Sigmoid colon (tissue), 7 donors: ENCODE measurements around the gene FMO5. TPM values are rescaled to one million over a fixed set of nuclear protein-coding genes. Genes with fewer than 3 reads are reported as not detected.
"Not testable (repeated sequence)": the region's sequence is repeated elsewhere in the genome, so short reads cannot be mapped to it uniquely, and the experiment has no call there.

Experiments used
- DNase-seq: peaks from one replicate; pipeline ENCODE4 v3.0.0-alpha.2; 2019
- H3K27ac ChIP-seq, 4 donors: fragments of 200-600 bp; sonication (generic); one replicate each; pipeline ENCODE4 v1.5.1; 2016 to 2019; ENCODE audit warnings: mild to moderate bottlenecking in 1 of 4
- H3K27me3 ChIP-seq, 3 donors: fragments of 200-600 bp; sonication (generic); one replicate each; pipeline ENCODE4 v1.5.1; 2019; ENCODE audit warnings: mild to moderate bottlenecking in 1 of 3
- H3K36me3 ChIP-seq, 4 donors: fragments of 200-600 bp; sonication (generic); one replicate each; pipeline ENCODE4 v1.5.1; 2016 to 2019
- H3K4me1 ChIP-seq, 4 donors: fragments of 200-600 bp; sonication (generic); one replicate each; pipeline ENCODE4 v1.5.1; 2017 to 2019
- H3K4me3 ChIP-seq, 4 donors: fragments of 200-600 bp; sonication (generic); one replicate each; pipeline ENCODE4 v1.5.1; 2017 to 2019; ENCODE audit warnings: mild to moderate bottlenecking in 2 of 4, moderate library complexity in 1 of 4
- H3K9me3 ChIP-seq, 4 donors: fragments of 200-600 bp in 3 of 4; sonication (generic) in 3 of 4; one replicate each; pipeline versions ENCODE4 v1.5.1 to v1.6.1; 2013 to 2019
- CTCF ChIP-seq, 4 experiments: fragments of 450-650 bp in 3 of 4; fragments of 200-600 bp in 1 of 4; IDR thresholded peaks; one replicate each; pipeline ENCODE4 v1.5.1; 2016 to 2019; ENCODE audit warnings: antibody characterized with exemption in 4 of 4, mild to moderate bottlenecking in 3 of 4, moderate library complexity in 2 of 4
- EP300 ChIP-seq, 4 donors: sonication (generic); formaldehyde crosslinking; IDR thresholded peaks; one replicate each; pipeline ENCODE4 v1.6.1; 2017; ENCODE audit warnings: antibody characterized with exemption in 4 of 4
- POLR2A ChIP-seq, 2 donors: fragments of 450-650 bp; IDR thresholded peaks; one replicate each; pipeline ENCODE4 v1.6.1; 2016; ENCODE audit warnings: antibody characterized with exemption in 2 of 2, mild to moderate bottlenecking in 2 of 2, moderate library complexity in 2 of 2
- POLR2AphosphoS5 ChIP-seq, 4 donors: sonication (generic); formaldehyde crosslinking; IDR thresholded peaks; one replicate each; pipeline ENCODE4 v1.6.1; 2017; ENCODE audit warnings: antibody characterized with exemption in 4 of 4
- WGBS, 2 donors: extraction: QIAGEN DNeasy Blood & Tissue Kit; methylation state at CpG; one replicate each; pipeline ENCODE4 v1.1.7; 2013; 5-methylcytosine and 5-hydroxymethylcytosine counted together
- intact Hi-C: fragments of 100-400 bp; cut with DNase I; formaldehyde crosslinking; loops from one replicate; pipeline ENCODE4 v1.15.1; 2023
- polyA plus RNA-seq, 3 donors: library from polyadenylated mRNA; stranded (reverse); fragments of 200-250 nt; gene quantifications; one replicate each; pipeline ENCODE4 v1.2.3, GENCODE V29; 2013
- total RNA-seq, 4 donors: library from RNA; depleted of rRNA; stranded (reverse); fragments of >200 nt; gene quantifications; one replicate each; pipeline ENCODE4 v1.1.0, GENCODE V29; 2016
- donor health status: healthy with polysubstance abuse.
- donor health status: Bipolar disorder and iron deficiency.
- donor health status: healthy.

Gene FMO5
- total and polyA plus RNA-seq, 7 donors = 1.9 to 48.8 (median 7.1) TPM

GRCh38 chr1:147241934-147242448 is 16.9 kb upstream of the FMO5 start:
- 21 to 31% methylated on average over 9 of the region's 9 CpGs for WGBS, 2 donors
- intact Hi-C loops = loop anchor here (1.0 to 10.0 kb wide), 3 partner anchors 17 to 157 kb away; partner anchors contain the start of genes FMO5 and PRKAB2

GRCh38 chr1:147240131-147240721 is 15.1 kb upstream of the FMO5 start:
- not testable (repeated sequence) for H3K27ac ChIP-seq, DNase-seq, H3K9me3 ChIP-seq, H3K36me3 ChIP-seq, H3K27me3 ChIP-seq, H3K4me3 ChIP-seq
- intact Hi-C loops = loop anchor here (10.0 kb wide), 1 partner anchor 155 kb away; no protein-coding TSS in a partner anchor
- H3K4me1 ChIP-seq = peaks cover 0 to 14% (median 6%) of the 10 kb centered on the region in 4 donors
- WGBS, 2 donors = 85 to 86% methylated on average over 5 of the region's 5 CpGs

More at GRCh38 chr1:147241934-147242448, 16.9 kb upstream of the FMO5 start:
- H3K27me3 ChIP-seq = no peaks in the 10 kb centered on the region
- H3K4me1 ChIP-seq = peaks cover 0 to 20% (median 6%) of the 10 kb centered on the region in 4 donors
- H3K36me3 ChIP-seq = no peaks in the 10 kb centered on the region
- no peak for TF ChIP-seq CTCF (IDR thresholded peaks at IDR 0.05)
- no peak for TF ChIP-seq POLR2A (IDR thresholded peaks at IDR 0.05)
- no peak for TF ChIP-seq EP300 (IDR thresholded peaks at IDR 0.05)
- TF ChIP-seq POLR2AphosphoS5 (IDR thresholded peaks at IDR 0.05) = no peak
- H3K9me3 ChIP-seq = no peaks in the 10 kb centered on the region
- peak overlapping the region; percentile 80 to 100 (median 90) for H3K4me3 ChIP-seq
- peak overlapping the region; percentile 92 to 99 (median 96) for H3K27ac ChIP-seq
- DNase-seq = no peak

- intact Hi-C loops = no loop called here
- Histone ChIP-seq H3K27ac (no peak overlapping the region), H3K27me3 (no peaks in the 10 kb centered on the region), H3K4me1 (peaks cover 0 to 11% (median 4%) of the 10 kb centered on the region in 4 donors), H3K36me3 (no peaks in the 10 kb centered on the region), H3K9me3 (no peaks in the 10 kb centered on the region), H3K4me3 (no peak overlapping the region)
- 21 to 85% methylated on average over 11 of the region's 11 CpGs for WGBS, 2 donors
- DNase-seq = no peak
- TF ChIP-seq EP300 (IDR thresholded peaks at IDR 0.05) (no peak), POLR2A (IDR thresholded peaks at IDR 0.05) (no peak), POLR2AphosphoS5 (IDR thresholded peaks at IDR 0.05) (no peak), CTCF (IDR thresholded peaks at IDR 0.05) (no peak)
Observed at GRCh38 chr1:147238925-147239820, 14.0 kb upstream of the FMO5 start.

- intact Hi-C loops = no loop called here
- H3K9me3 ChIP-seq = no peaks in the 10 kb centered on the region
- no peaks in the 10 kb centered on the region for H3K36me3 ChIP-seq
- WGBS, 2 donors = 12 to 60% methylated on average over 3 of the region's 3 CpGs
- TF ChIP-seq CTCF (IDR thresholded peaks at IDR 0.05) = no peak
- TF ChIP-seq EP300 (IDR thresholded peaks at IDR 0.05) = no peak
- no peak for TF ChIP-seq POLR2AphosphoS5 (IDR thresholded peaks at IDR 0.05)
- TF ChIP-seq POLR2A (IDR thresholded peaks at IDR 0.05) = no peak
- H3K4me1 ChIP-seq = peaks cover 0 to 4% (median 0%) of the 10 kb centered on the region in 4 donors
- H3K4me3 ChIP-seq = no peak overlapping the region
- no peak for DNase-seq
- no peak overlapping the region for H3K27ac ChIP-seq
- H3K27me3 ChIP-seq = no peaks in the 10 kb centered on the region
Observed at GRCh38 chr1:147238053-147238902, 13.1 kb upstream of the FMO5 start.
